ENCODE results near the gene MEIOB.

Gene MEIOB

GRCh38 chr16:1906846-1907165 lies 34.8 kb upstream of the MEIOB start:
- H3K4me3 ChIP-seq (ENCODE audit: low read depth, low read length): no peak overlapping the region
- no peak for TF ChIP-seq CTCF (IDR thresholded peaks at IDR 0.05; ENCODE audit: control insufficient read depth, extremely low read depth, insufficient read depth)
- DNase-seq (ENCODE audit: low read depth): no peak

DNA sequence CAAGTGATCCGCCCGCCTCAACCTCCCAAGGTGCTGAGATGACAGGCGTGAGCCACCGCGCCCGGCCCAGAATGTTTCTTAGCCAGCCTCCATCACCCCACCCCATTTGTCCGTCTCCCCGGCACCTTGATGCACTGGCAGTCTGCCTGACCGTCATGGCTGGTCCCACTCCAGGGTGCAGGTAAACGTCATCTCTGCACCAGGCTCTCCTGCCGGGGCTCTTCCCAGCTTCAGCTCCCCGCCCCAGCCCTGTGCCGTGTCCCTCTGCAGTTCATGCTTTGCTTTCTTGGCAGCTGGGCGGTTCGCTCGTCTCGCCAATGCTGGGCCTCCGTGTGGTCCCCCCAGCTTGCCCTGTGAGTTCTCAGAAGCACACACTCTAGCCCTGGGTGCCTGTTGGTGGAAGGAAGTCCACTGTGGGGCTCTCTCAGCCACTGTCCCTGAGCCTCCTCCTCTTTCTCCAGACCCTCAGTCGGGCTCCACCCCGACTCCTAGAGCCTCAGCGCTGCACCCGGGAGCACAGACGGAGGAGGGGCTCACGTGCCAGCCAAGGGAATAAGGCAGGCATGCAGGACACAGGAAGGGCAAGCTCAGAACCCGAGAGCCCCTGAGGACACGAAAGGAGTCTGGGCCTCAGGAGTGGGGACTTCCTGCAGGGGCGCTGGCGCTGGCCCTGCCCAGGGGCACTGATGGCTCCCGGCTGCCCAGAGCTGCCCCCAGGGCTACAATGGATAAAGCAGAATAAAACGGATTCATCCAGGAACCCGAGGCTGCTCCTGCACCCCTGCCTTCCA lies 34.3 kb upstream of the MEIOB start:
- TF ChIP-seq CTCF (IDR thresholded peaks at IDR 0.05; ENCODE audit: control insufficient read depth, extremely low read depth, insufficient read depth): no peak
- no peak for DNase-seq (ENCODE audit: low read depth)
- H3K4me3 ChIP-seq (ENCODE audit: low read depth, low read length): no peak overlapping the region

DNA sequence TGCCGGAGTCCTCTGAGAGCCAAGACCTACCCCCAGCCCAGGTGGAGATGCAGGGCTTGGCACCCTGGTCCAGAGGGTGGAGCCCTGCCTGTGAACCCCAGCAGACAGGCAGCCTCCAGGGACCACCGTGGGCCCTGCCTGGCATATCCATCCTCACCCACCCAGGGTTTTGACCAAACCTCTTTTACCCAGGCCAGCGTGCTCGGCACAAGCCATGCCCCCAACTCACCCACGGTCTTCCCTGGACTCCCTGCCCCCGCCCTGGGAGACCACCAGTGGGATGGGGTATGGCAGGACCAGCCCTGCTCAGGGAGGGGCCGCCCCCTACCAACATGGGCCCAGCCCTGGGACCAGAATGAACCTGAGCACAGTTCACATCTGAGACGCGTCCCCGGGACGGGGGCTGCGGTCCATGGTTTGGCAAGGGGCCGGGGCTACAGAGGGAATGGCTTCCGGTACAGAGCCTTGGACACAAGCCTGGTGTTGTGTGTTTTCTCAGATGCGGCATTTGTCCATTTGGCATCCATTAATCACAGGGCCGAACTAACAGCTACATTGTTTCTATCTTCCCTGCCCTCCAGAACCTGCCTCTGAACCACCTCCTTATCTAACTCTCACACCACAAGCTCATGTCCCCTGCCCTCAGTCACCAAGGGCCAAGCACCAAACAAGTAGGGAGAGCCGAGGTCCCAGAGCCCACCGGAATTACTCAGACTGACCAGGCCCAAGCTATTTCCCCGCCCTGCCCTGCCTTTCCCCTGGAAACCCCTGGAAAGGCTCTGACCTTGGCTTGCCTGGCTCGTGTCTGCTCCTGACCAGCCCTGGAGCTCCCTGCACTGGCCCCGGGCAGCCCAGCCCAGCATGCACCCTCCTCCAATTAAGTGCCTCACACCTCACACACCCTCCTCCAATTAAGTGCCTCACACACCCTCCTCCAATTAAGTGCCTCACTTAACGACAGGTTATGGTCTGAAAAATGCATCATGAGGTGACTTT lies 32.2 kb upstream of the MEIOB start:
- H3K4me3 ChIP-seq (ENCODE audit: low read depth, low read length): no peak overlapping the region
- DNase-seq (ENCODE audit: low read depth): no peak
- TF ChIP-seq CTCF (IDR thresholded peaks at IDR 0.05; ENCODE audit: control insufficient read depth, extremely low read depth, insufficient read depth): no peak

GRCh38 chr16:1903220-1903574 lies 31.2 kb upstream of the MEIOB start:
- no peak for TF ChIP-seq CTCF (IDR thresholded peaks at IDR 0.05; ENCODE audit: control insufficient read depth, extremely low read depth, insufficient read depth)
- H3K4me3 ChIP-seq (ENCODE audit: low read depth, low read length): no peak overlapping the region
- DNase-seq (ENCODE audit: low read depth): no peak

GRCh38 chr16:1902547-1903219 lies 30.7 kb upstream of the MEIOB start:
- TF ChIP-seq CTCF (IDR thresholded peaks at IDR 0.05; ENCODE audit: control insufficient read depth, extremely low read depth, insufficient read depth): no peak
- no peak for DNase-seq (ENCODE audit: low read depth)
- H3K4me3 ChIP-seq (ENCODE audit: low read depth, low read length): no peak overlapping the region

- H3K4me3 ChIP-seq (ENCODE audit: low read depth, low read length): no peak overlapping the region; the same call in 1 of the 2 replicates
- DNase-seq (ENCODE audit: low read depth): no peak
- TF ChIP-seq CTCF (IDR thresholded peaks at IDR 0.05; ENCODE audit: control insufficient read depth, extremely low read depth, insufficient read depth): no peak
Observed at GRCh38 chr16:1900452-1900774, 28.4 kb upstream of the MEIOB start.

Data from LNCaP clone FGC (cell line).